LNCaP clone FGC (cell line): ENCODE measurements around the gene EDAR.

Experiments
- DNase-seq: peaks from one replicate; pipeline ENCODE4 v3.0.0-alpha.2; 2011; ENCODE audit warnings: low read depth
- H3K4me3 ChIP-seq: 2 replicates; pipeline ENCODE4 v1.5.1; 2011; ENCODE audit warnings: mild to moderate bottlenecking, low read depth, low read length, control low read depth
- TF ChIP-seq, protein P1 (sequence below): IDR thresholded peaks from 2 replicates; pipeline ENCODE4 v1.5.1; 2012; ENCODE audit warnings: mild to moderate bottlenecking; ENCODE audit not compliant: control insufficient read depth, insufficient read depth; ENCODE audit errors: extremely low read depth

EDAR gene

DNA sequence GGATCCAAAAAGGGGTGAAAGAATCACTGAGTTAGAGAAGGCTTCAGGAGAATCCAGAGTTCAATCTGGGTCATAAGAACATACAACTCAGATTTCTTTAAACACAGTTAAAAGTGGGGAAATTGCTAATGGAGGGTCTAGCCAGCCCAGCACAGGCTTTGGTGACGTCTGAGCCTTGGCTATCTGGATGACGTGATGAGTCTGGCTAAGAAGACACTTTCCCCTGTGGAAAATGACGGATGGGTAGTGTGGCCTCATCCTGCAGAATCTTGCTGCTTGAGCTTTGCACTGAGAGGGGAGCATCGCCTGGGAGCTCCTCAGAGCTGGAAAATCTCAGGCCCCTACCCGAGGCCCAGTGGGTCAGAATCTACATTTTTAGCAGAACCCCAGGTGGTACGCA lies 19.2 kb downstream of the EDAR start:
- TF ChIP-seq, protein P1, sequence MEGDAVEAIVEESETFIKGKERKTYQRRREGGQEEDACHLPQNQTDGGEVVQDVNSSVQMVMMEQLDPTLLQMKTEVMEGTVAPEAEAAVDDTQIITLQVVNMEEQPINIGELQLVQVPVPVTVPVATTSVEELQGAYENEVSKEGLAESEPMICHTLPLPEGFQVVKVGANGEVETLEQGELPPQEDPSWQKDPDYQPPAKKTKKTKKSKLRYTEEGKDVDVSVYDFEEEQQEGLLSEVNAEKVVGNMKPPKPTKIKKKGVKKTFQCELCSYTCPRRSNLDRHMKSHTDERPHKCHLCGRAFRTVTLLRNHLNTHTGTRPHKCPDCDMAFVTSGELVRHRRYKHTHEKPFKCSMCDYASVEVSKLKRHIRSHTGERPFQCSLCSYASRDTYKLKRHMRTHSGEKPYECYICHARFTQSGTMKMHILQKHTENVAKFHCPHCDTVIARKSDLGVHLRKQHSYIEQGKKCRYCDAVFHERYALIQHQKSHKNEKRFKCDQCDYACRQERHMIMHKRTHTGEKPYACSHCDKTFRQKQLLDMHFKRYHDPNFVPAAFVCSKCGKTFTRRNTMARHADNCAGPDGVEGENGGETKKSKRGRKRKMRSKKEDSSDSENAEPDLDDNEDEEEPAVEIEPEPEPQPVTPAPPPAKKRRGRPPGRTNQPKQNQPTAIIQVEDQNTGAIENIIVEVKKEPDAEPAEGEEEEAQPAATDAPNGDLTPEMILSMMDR = no peak
- no peak for DNase-seq

DNA sequence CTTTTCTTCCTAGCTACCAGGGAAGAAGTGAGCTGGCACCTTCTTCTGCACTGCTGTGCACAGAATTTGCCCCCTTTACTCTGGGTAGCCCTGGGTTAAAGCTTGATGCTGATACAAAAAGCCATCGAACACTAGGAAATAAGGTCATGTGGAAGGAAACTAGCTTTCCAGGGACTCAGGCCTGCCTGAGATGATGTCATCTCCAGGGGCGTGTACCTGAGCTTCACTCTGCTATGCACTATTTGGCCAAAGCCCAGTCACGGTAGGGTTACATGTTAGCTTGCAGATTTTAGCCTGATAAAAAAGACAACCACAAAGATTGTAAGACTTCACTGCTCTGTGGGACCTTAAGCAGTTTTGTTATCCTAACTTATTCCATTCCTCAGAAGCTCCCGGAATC lies 20.4 kb downstream of the EDAR start:
- no peak overlapping the region for H3K4me3 ChIP-seq
- TF ChIP-seq, protein P1 = no peak
- DNase-seq = peak; percentile 74

More for the DNA sequence above, 19.2 kb downstream of the EDAR start:
- no peak overlapping the region for H3K4me3 ChIP-seq

DNA sequence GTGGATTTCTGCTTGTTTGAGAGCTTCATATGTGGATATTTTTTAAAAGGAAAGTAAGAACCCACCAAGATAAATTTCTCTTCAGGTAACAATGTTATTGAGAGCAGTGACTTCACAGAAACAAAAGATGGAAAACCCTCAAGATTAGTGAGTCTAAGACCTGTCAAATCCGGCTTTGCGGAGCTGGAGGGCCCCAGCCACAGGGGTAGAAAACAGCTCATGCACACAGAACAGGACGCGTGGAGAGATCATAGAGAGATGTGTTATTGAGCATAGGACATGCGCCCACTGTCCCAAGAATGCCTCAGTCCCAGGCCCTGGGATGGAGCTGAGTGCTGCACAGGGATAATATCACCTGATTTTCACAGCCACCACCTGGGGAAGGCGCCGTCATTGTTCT lies 21.3 kb downstream of the EDAR start:
- TF ChIP-seq, protein P1 = no peak
- DNase-seq = no peak
- no peak overlapping the region for H3K4me3 ChIP-seq

DNA sequence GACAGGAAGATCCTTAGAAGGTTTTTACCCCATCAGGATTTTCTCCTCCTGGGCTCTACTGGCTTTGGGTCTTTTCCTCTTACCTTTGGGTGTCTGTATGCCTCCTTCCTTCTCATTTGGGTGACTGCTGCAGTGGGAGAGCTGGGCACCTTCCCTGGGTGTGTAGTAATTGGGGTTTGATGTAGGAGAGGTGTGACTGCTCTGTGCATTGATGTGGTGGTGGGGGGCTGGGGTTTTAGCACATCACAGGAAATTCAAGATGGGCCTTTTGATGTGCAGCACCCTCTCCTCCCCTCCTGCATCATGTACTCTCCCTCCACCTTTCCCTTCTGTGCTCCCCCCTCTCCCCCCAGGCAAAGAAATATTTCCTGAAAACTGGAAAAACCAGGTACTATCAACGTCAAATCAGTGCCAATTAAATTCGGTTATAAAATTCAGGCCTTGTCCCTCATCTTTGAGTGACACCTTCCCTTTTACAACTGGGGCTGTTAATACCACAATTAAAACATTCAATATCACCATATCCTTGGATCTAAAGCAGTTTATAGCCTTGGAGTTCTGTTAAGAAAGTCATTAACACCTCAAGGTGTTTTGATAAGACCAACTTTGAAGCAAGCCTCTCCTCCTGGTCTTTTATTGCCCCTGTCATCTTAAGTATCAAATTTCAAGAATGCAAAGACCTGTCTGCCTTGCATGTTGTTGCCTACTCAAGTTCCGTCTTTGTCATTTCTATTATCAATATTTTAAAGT lies 23.3 kb downstream of the EDAR start:
- TF ChIP-seq, protein P1 = no peak
- no peak overlapping the region for H3K4me3 ChIP-seq
- DNase-seq = no peak

DNA sequence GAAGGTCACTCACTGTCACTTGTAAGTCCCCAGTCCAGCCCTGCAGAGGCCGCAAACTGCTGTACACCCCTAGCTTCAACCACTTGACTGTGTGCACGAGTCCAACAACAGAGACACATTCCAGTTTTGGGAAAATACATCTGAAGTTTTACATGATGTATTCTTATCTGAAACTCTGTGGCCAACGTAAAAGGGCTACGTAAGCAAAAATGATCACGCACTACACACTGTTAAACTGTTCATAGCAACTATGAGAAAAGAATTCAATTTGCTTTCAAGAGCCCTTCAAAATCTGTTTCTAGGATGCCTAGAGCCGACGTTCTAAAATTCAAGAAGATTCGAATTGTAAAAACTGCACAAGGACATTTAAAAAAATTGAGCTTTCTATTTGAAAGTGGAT lies 26.0 kb downstream of the EDAR start:
- no peak for DNase-seq
- TF ChIP-seq, protein P1 = no peak
- H3K4me3 ChIP-seq = no peak overlapping the region

DNA sequence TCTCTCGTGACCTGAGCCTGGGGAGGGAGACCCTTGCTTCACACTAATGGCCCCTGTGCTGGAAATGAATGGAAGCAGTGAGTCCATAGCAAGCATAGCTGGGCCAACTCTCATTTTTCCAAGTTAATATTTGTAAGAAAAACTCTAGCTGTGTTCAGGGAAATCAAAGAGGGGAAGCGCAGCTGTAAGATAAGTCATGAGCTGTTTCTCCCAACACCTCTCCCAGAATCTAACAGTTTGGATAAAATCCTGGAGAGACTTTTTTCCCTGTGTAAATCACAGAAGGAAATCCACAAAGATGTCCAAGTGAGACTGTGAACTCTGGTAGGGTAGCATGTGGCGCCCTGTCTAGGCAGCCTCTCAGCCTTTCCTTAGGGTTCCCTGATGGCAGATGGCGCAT lies 27.2 kb downstream of the EDAR start:
- H3K4me3 ChIP-seq = no peak overlapping the region
- no peak for DNase-seq
- TF ChIP-seq, protein P1 = no peak

DNA sequence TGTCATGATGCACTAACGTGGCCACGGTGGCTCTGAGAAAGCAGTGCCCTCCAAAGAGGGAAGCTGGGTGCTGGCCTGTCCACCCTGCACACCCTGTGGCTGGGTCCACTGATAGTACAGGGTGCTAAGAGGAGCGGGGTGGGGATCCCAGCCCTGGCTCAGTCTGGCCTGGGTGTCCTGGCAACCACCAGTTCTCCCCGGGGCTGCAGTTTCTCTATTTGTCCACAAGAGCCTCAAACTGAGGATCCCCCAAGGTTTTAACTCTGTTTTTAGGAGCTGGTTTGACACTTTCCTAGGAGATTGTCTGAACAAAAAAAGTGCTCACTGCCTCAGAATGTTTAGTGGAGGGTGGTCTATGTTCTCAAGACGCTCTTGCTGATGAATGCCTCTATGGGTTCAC lies 29.0 kb downstream of the EDAR start:
- no peak for DNase-seq
- H3K4me3 ChIP-seq = no peak overlapping the region
- TF ChIP-seq, protein P1 = no peak
